Transverse colon (tissue), 4 donors: ENCODE data around the gene C6orf141. TPM values are rescaled to one million over a fixed set of nuclear protein-coding genes. Genes with fewer than 3 reads are reported as not detected.
A peak's percentile ranks its signal among the peaks of the same experiment; 100 is the strongest.

ENCODE experiments used
- DNase-seq: peaks from one replicate; pipeline ENCODE4 v3.0.0-alpha.2; 2019
- H3K27ac ChIP-seq, 4 donors: fragments of 200-600 bp; sonication (generic); 2 replicates each; pipeline ENCODE4 v1.5.1; 2016 to 2018; ENCODE audit warnings: inconsistent platforms in 4 of 4
- H3K27me3 ChIP-seq: fragments of 200-600 bp; sonication (generic); 2 replicates; pipeline ENCODE4 v1.5.1; 2017; ENCODE audit warnings: inconsistent platforms
- H3K36me3 ChIP-seq, 4 donors: fragments of 200-600 bp; sonication (generic); 2 replicates each; pipeline ENCODE4 v1.5.1; 2017 to 2019; ENCODE audit warnings: inconsistent platforms in 4 of 4
- H3K4me1 ChIP-seq, 4 donors: fragments of 200-600 bp; sonication (generic); 2 replicates each; pipeline ENCODE4 v1.5.1; 2017 to 2020; ENCODE audit warnings: inconsistent platforms in 4 of 4
- H3K4me3 ChIP-seq, 4 donors: fragments of 200-600 bp; sonication (generic); 1 replicate in 1 of 4; 2 replicates in 3 of 4; pipeline versions ENCODE4 v1.5.1 to v1.6.1; 2017 to 2019; ENCODE audit warnings: inconsistent platforms in 4 of 4
- H3K9me3 ChIP-seq, 2 donors: fragments of 200-600 bp; sonication (generic); 2 replicates each; pipeline ENCODE4 v1.5.1; 2017 to 2019; ENCODE audit warnings: inconsistent platforms in 2 of 2
- EP300 ChIP-seq: sonication (generic); formaldehyde crosslinking; IDR thresholded peaks from one replicate; pipeline ENCODE4 v1.6.1; 2017; ENCODE audit warnings: antibody characterized with exemption, low read depth
- POLR2A ChIP-seq: fragments of 450-650 bp; IDR thresholded peaks from one replicate; pipeline ENCODE4 v1.6.1; 2016; ENCODE audit warnings: antibody characterized with exemption, mild to moderate bottlenecking, moderate library complexity
- POLR2AphosphoS5 ChIP-seq, 3 donors: sonication (generic); formaldehyde crosslinking; IDR thresholded peaks; one replicate each; pipeline ENCODE4 v1.6.1; 2016; ENCODE audit warnings: antibody characterized with exemption in 3 of 3
- WGBS, 2 donors: methylation state at CpG; one replicate each; pipeline ENCODE4 v1.1.5; 2018; ENCODE audit warnings: low coverage in 1 of 2; 5-methylcytosine and 5-hydroxymethylcytosine counted together
- in situ Hi-C, 4 donors: fragments of 200-750 bp; cut with MboI; loops; one replicate each; pipeline versions ENCODE4 v1.15.0 to v1.15.1; 2017; ENCODE audit warnings: low sequenced_read_pairs in 3 of 4, low pct_ligation_motif_present in 1 of 4, low pct_unique_long_range_greater_than_20kb in 1 of 4
- intact Hi-C: fragments of 100-400 bp; cut with DNase I; formaldehyde crosslinking; loops from one replicate; pipeline ENCODE4 v1.15.1; 2023; ENCODE audit warnings: low total_unique reads
- total RNA-seq, 4 donors: library from RNA; depleted of rRNA; stranded (reverse); fragments of >200 nt; gene quantifications; one replicate each; pipeline ENCODE4 v1.1.0, GENCODE V29; 2016
- TF ChIP-seq, protein P1 (sequence below), 5 experiments: fragments of 200-600 bp in 3 of 5; fragments of 450-650 bp in 2 of 5; sonication (generic) in 3 of 5; IDR thresholded peaks; 1 replicate in 2 of 5; 2 replicates in 3 of 5; pipeline ENCODE4 v1.5.1; 2016 to 2017; ENCODE audit warnings: antibody characterized with exemption in 5 of 5, inconsistent platforms in 3 of 5, mild to moderate bottlenecking in 2 of 5, moderate library complexity in 1 of 5

Gene C6orf141
- total RNA-seq, 4 donors from 2014 or later, result 10.0 to 21.7 (median 17.5) TPM

DNA sequence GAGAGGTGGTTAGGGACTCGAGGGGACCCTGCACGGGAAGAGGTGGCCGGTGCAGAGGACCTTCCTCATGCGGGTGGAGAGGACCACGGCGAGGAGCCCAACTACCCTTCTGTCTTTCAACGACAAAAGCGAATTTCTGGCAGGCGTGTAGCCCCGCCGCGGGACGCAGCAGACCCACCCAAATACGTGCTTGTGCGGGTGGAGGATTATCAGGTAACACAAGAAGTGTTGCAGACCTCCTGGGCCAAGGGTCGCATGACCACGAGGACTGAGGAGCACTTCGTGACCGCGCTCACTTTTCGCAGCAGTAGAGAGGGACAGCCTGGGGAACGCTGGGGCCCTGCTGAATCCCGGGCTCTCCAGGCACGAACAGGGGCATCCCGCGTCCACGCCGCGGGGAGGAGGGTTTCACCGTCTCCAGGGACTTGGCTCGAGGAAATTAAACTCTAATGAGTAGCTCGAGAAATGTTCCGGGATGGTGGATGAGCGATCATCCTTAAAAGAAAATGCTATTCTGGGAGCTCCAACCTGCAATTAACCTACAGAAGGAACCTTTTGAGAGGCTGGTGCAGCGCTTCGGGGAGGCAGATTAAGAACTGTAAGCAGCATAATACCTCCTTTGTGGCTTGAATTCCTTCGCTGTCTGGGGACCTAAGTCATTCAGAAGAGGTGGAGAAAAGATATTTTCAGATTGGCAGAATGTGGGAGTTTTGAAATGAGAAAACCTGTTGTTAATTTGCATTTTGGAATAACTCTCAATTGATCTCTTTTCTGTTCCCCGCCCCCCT is 804 bp downstream of the C6orf141 start:
- Histone ChIP-seq H3K27ac (peak overlapping the region; percentile 14 to 68 (median 59)), H3K27me3 (peaks cover 16% of the 10 kb centered on the region), H3K4me3 (peak overlapping the region; percentile 38 to 58 (median 40)), H3K9me3 (no peaks in the 10 kb centered on the region), H3K4me1 (peaks cover 0 to 30% (median 13%) of the 10 kb centered on the region in 4 donors), H3K36me3 (no peaks in the 10 kb centered on the region)
- TF ChIP-seq EP300 (no peak), POLR2A (no peak), POLR2AphosphoS5 (IDR thresholded peaks at IDR 0.05) (no peak)
- TF ChIP-seq, protein P1, sequence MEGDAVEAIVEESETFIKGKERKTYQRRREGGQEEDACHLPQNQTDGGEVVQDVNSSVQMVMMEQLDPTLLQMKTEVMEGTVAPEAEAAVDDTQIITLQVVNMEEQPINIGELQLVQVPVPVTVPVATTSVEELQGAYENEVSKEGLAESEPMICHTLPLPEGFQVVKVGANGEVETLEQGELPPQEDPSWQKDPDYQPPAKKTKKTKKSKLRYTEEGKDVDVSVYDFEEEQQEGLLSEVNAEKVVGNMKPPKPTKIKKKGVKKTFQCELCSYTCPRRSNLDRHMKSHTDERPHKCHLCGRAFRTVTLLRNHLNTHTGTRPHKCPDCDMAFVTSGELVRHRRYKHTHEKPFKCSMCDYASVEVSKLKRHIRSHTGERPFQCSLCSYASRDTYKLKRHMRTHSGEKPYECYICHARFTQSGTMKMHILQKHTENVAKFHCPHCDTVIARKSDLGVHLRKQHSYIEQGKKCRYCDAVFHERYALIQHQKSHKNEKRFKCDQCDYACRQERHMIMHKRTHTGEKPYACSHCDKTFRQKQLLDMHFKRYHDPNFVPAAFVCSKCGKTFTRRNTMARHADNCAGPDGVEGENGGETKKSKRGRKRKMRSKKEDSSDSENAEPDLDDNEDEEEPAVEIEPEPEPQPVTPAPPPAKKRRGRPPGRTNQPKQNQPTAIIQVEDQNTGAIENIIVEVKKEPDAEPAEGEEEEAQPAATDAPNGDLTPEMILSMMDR (IDR thresholded peaks at IDR 0.05), result no peak
- peak; percentile 25 for DNase-seq
- in situ Hi-C loops (no loop called here), intact Hi-C loops (no loop called here)
- WGBS, 2 donors, result 3 to 4% methylated on average over 9 to 37 of the region's 38 CpGs

DNA sequence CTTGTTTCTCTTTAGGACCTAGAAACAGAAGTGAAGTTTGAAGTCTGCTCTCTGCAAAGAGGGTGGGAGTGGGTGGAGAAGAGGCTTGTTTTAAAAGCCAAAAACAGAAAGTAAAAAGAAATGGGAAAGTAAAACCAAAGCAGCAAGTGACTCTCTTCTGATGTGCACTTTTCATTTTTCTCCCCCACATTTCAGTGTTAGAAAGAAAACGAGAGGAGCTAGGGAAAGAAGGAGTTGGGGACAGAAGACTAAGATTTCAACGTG is 1.3 kb downstream of the C6orf141 start:
- TF ChIP-seq EP300 (no peak), POLR2A (no peak), POLR2AphosphoS5 (IDR thresholded peaks at IDR 0.05) (no peak)
- TF ChIP-seq, protein P1 (IDR thresholded peaks at IDR 0.05), result no peak
- intact Hi-C loops (no loop called here), in situ Hi-C loops (no loop called here)
- peak overlapping the region in 3 of 4 donors; percentile 38 to 58 (median 38) for H3K4me3 ChIP-seq
- H3K4me1 ChIP-seq, result peaks cover 0 to 32% (median 15%) of the 10 kb centered on the region in 4 donors
- no peaks in the 10 kb centered on the region for H3K9me3 ChIP-seq
- WGBS, 2 donors, result 26 to 42% methylated on average over 2 of the region's 2 CpGs
- peaks cover 16% of the 10 kb centered on the region for H3K27me3 ChIP-seq
- no peak for DNase-seq
- no peaks in the 10 kb centered on the region for H3K36me3 ChIP-seq
- peak overlapping the region in 2 of 4 donors; percentile 63 to 68 for H3K27ac ChIP-seq

DNA sequence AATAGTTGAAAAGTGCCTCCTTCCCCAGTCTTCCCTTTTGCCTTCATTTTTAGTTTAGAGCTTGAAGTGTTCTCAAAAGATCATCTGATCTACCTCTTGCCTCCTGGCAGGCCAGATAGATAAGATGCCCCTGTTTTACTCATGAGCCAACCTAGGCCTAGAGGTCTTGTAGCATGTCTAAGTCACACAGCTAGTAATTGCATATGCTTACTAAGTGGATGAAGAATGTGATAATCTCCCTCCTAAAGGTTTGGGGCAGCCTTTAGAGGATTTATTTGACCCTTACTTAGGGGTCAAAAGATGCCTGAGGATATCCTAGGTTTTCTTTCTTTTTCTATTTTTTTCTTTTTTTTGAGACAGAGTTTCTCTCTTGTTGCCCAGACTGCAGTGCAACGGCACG is 2.1 kb downstream of the C6orf141 start:
- 92% methylated on average over 2 of the region's 2 CpGs; no CpG with 5 or more reads in 1 of the 2 donors for WGBS, 2 donors
- TF ChIP-seq POLR2AphosphoS5 (IDR thresholded peaks at IDR 0.05), result no peak
- TF ChIP-seq, protein P1 (IDR thresholded peaks at IDR 0.05), result no peak
- no peak for TF ChIP-seq POLR2A
- no peak for TF ChIP-seq EP300
- no peak overlapping the region for H3K4me3 ChIP-seq
- no peaks in the 10 kb centered on the region for H3K9me3 ChIP-seq
- no peak for DNase-seq
- peaks cover 0 to 40% (median 19%) of the 10 kb centered on the region in 4 donors for H3K4me1 ChIP-seq
- no peak overlapping the region for H3K27ac ChIP-seq
- peaks cover 16% of the 10 kb centered on the region for H3K27me3 ChIP-seq
- intact Hi-C loops, result no loop called here
- in situ Hi-C loops, result no loop called here
- no peaks in the 10 kb centered on the region for H3K36me3 ChIP-seq

DNA sequence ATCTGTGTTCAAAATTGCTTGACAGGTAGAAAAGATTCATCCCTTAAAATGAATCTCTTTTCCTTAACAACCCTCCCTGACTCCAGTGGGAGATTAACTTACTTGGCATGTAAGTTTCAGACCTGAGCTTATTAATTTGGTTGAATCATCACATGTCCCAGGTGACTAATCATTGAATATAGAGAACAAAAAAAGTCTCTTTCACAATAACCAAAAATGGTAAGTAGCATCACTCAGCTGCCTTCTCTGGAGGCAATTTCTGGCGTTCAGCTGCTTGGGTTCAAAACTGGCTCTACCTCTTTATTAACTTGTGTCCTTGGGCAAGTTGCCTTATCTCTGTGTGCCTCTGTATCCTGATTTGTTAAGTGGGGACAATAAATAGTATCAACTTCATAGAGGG is 2.9 kb downstream of the C6orf141 start:
- DNase-seq, result no peak
- H3K4me3 ChIP-seq, result no peak overlapping the region
- TF ChIP-seq, protein P1 (IDR thresholded peaks at IDR 0.05), result no peak
- no peak for TF ChIP-seq POLR2A
- no peak for TF ChIP-seq EP300
- no peak for TF ChIP-seq POLR2AphosphoS5 (IDR thresholded peaks at IDR 0.05)
- WGBS, 2 donors, result 81 to 100% methylated on average over 1 of the region's 1 CpG
- in situ Hi-C loops, result no loop called here
- no peaks in the 10 kb centered on the region for H3K9me3 ChIP-seq
- no peak overlapping the region for H3K27ac ChIP-seq
- intact Hi-C loops, result no loop called here
- peaks cover 16% of the 10 kb centered on the region for H3K27me3 ChIP-seq
- H3K4me1 ChIP-seq, result peaks cover 0 to 42% (median 19%) of the 10 kb centered on the region in 4 donors
- H3K36me3 ChIP-seq, result no peaks in the 10 kb centered on the region
